AG04449 (cell line): ENCODE measurements around the gene GMCL1.
"Not testable (repeated sequence)": the region's sequence is repeated elsewhere in the genome, so short reads cannot be mapped to it uniquely, and the experiment has no call there.

ENCODE experiments used
- CTCF ChIA-PET: fragments of 350-600 bp; formaldehyde crosslinking; extraction: SDS; loops from one replicate; lab custom pipeline; 2021; ENCODE audit warnings: antibody characterized with exemption; lab: Yijun Ruan, JAX
- POLR2A ChIA-PET: fragments of 400-600, 350-600 bp; formaldehyde crosslinking; extraction: SDS; loops from one replicate; lab custom pipeline; 2020; ENCODE audit warnings: antibody characterized with exemption, inconsistent platforms; lab: Yijun Ruan, JAX
- DNase-seq: peaks from one replicate; pipeline ENCODE4 v3.0.0-alpha.2; 2010; ENCODE audit warnings: low read depth, low spot score
- H3K4me3 ChIP-seq: 2 replicates; pipeline ENCODE4 v1.5.1; 2011; ENCODE audit warnings: low read depth, mild to moderate bottlenecking, control low read depth, low read length
- TF ChIP-seq, protein P1 (sequence below): IDR thresholded peaks from one replicate; pipeline ENCODE4 v1.5.1; 2011; ENCODE audit warnings: mild to moderate bottlenecking, moderate library complexity, low read length, control low read depth, inconsistent platforms; ENCODE audit not compliant: insufficient read depth; ENCODE audit errors: missing control alignments

Gene GMCL1

GRCh38 chr2:69801745-69802290 lies 27.6 kb upstream of the GMCL1 start:
- DNase-seq, result no peak
- POLR2A ChIA-PET, result no interaction called here
- CTCF ChIA-PET, result interaction anchor here (0.7 to 22.2 kb wide), 5 partner anchors 10 to 229 kb away, joined by 3 to 788 read pairs (median 7); no protein-coding TSS in a partner anchor

GRCh38 chr2:69802781-69803367 lies 26.6 kb upstream of the GMCL1 start:
- POLR2A ChIA-PET, result not testable (repeated sequence)
- CTCF ChIA-PET, result interaction anchor here (0.7 to 22.2 kb wide), 5 partner anchors 9 to 77 kb away, joined by 3 to 788 read pairs (median 4); no protein-coding TSS in a partner anchor

More at GRCh38 chr2:69801745-69802290, 27.6 kb upstream of the GMCL1 start:
- no peak overlapping the region for H3K4me3 ChIP-seq
- TF ChIP-seq, protein P1, sequence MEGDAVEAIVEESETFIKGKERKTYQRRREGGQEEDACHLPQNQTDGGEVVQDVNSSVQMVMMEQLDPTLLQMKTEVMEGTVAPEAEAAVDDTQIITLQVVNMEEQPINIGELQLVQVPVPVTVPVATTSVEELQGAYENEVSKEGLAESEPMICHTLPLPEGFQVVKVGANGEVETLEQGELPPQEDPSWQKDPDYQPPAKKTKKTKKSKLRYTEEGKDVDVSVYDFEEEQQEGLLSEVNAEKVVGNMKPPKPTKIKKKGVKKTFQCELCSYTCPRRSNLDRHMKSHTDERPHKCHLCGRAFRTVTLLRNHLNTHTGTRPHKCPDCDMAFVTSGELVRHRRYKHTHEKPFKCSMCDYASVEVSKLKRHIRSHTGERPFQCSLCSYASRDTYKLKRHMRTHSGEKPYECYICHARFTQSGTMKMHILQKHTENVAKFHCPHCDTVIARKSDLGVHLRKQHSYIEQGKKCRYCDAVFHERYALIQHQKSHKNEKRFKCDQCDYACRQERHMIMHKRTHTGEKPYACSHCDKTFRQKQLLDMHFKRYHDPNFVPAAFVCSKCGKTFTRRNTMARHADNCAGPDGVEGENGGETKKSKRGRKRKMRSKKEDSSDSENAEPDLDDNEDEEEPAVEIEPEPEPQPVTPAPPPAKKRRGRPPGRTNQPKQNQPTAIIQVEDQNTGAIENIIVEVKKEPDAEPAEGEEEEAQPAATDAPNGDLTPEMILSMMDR, result no peak

GRCh38 chr2:69804416-69804815 lies 25.0 kb upstream of the GMCL1 start:
- POLR2A ChIA-PET, result no interaction called here
- TF ChIP-seq, protein P1, result no peak
- CTCF ChIA-PET, result interaction anchor here (1.2 to 22.2 kb wide), 3 partner anchors 13 to 79 kb away, joined by 3 to 788 read pairs (median 118); no protein-coding TSS in a partner anchor
- no peak overlapping the region for H3K4me3 ChIP-seq
- no peak for DNase-seq

More at GRCh38 chr2:69802781-69803367, 26.6 kb upstream of the GMCL1 start:
- not testable (repeated sequence) for H3K4me3 ChIP-seq, DNase-seq

- TF ChIP-seq, protein P1, result no peak
- no peak for DNase-seq
- CTCF ChIA-PET, result interaction anchor here (8.6 to 22.2 kb wide), 2 partner anchors 11 to 80 kb away, joined by 118 to 788 read pairs; no protein-coding TSS in a partner anchor
- POLR2A ChIA-PET, result no interaction called here
- H3K4me3 ChIP-seq, result no peak overlapping the region
Measured at GRCh38 chr2:69805887-69806286, 23.6 kb upstream of the GMCL1 start.

GRCh38 chr2:69807821-69808540 lies 21.5 kb upstream of the GMCL1 start:
- DNase-seq, result no peak
- CTCF ChIA-PET, result interaction anchor here (0.9 to 22.2 kb wide), 4 partner anchors 9 to 82 kb away, joined by 3 to 788 read pairs (median 4); no protein-coding TSS in a partner anchor
- POLR2A ChIA-PET, result no interaction called here

GRCh38 chr2:69810550-69810949 lies 18.9 kb upstream of the GMCL1 start:
- H3K4me3 ChIP-seq, result no peak overlapping the region
- TF ChIP-seq, protein P1, result no peak
- ChIA-PET POLR2A (no interaction called here), CTCF (interaction anchor here (22.2 kb wide), 1 partner anchor 85 kb away, joined by 788 read pairs; no protein-coding TSS in a partner anchor)
- DNase-seq, result no peak

More at GRCh38 chr2:69807821-69808540, 21.5 kb upstream of the GMCL1 start:
- H3K4me3 ChIP-seq, result no peak overlapping the region
- TF ChIP-seq, protein P1, result no peak
